Osteocyte (in vitro differentiated cells): ENCODE results near the gene KCNJ3. TPM values are rescaled to one million over a fixed set of nuclear protein-coding genes. Genes with fewer than 3 reads are reported as not detected.

Source experiments
- DNase-seq: peaks from one replicate; pipeline ENCODE4 v3.0.0; 2021; ENCODE audit warnings: mixed read lengths; ENCODE audit not compliant: unreplicated experiment; ENCODE audit errors: extremely low spot score
- H3K27ac Mint-ChIP-seq: one replicate; pipeline ENCODE4 v1.8.0; 2021; ENCODE audit warnings: mild to moderate bottlenecking, mixed read lengths; ENCODE audit not compliant: unreplicated experiment
- H3K27me3 Mint-ChIP-seq: one replicate; pipeline ENCODE4 v1.8.0; 2021; ENCODE audit warnings: mixed read lengths; ENCODE audit not compliant: unreplicated experiment
- H3K36me3 Mint-ChIP-seq: one replicate; pipeline ENCODE4 v1.8.0; 2021; ENCODE audit warnings: mixed read lengths; ENCODE audit not compliant: unreplicated experiment
- H3K4me1 Mint-ChIP-seq: one replicate; pipeline ENCODE4 v1.8.0; 2021; ENCODE audit warnings: mixed read lengths; ENCODE audit not compliant: unreplicated experiment
- H3K4me3 Mint-ChIP-seq: one replicate; pipeline ENCODE4 v1.8.0; 2021; ENCODE audit warnings: mild to moderate bottlenecking, moderate library complexity, mixed read lengths; ENCODE audit not compliant: unreplicated experiment
- H3K9me3 Mint-ChIP-seq: one replicate; pipeline ENCODE4 v1.8.0; 2021; ENCODE audit warnings: mixed read lengths; ENCODE audit not compliant: unreplicated experiment
- CTCF ChIP-seq: fragments of 200-600 bp; sonication (generic); IDR thresholded peaks from 2 replicates; pipeline ENCODE4 v1.5.0; 2021; ENCODE audit warnings: antibody characterized with exemption, mild to moderate bottlenecking, moderate library complexity
- total RNA-seq: library from RNA; stranded (reverse); gene quantifications from 2 replicates; pipeline ENCODE4 v1.2.1, GENCODE V29; 2021

KCNJ3 gene
- total RNA-seq, 1 donor from 2014 or later, result not detected

- H3K27me3 Mint-ChIP-seq, result no peaks in the 10 kb centered on the region
- H3K4me1 Mint-ChIP-seq, result no peaks in the 10 kb centered on the region
- TF ChIP-seq CTCF, result no peak
- DNase-seq, result no peak
- H3K27ac Mint-ChIP-seq, result no peak overlapping the region
- no peaks in the 10 kb centered on the region for H3K36me3 Mint-ChIP-seq
- no peaks in the 10 kb centered on the region for H3K9me3 Mint-ChIP-seq
- no peak overlapping the region for H3K4me3 Mint-ChIP-seq
Observed at GRCh38 chr2:154794406-154794805, 95.9 kb downstream of the KCNJ3 start.

- no peak overlapping the region for H3K4me3 Mint-ChIP-seq
- no peaks in the 10 kb centered on the region for H3K9me3 Mint-ChIP-seq
- H3K27ac Mint-ChIP-seq, result no peak overlapping the region
- no peak for DNase-seq
- H3K36me3 Mint-ChIP-seq, result no peaks in the 10 kb centered on the region
- H3K4me1 Mint-ChIP-seq, result no peaks in the 10 kb centered on the region
- TF ChIP-seq CTCF, result no peak
- H3K27me3 Mint-ChIP-seq, result no peaks in the 10 kb centered on the region
Observed at GRCh38 chr2:154795651-154796050, 97.2 kb downstream of the KCNJ3 start.

- TF ChIP-seq CTCF, result no peak
- H3K36me3 Mint-ChIP-seq, result no peaks in the 10 kb centered on the region
- no peak overlapping the region for H3K27ac Mint-ChIP-seq
- no peaks in the 10 kb centered on the region for H3K9me3 Mint-ChIP-seq
- DNase-seq, result no peak
- no peaks in the 10 kb centered on the region for H3K4me1 Mint-ChIP-seq
- H3K4me3 Mint-ChIP-seq, result no peak overlapping the region
- no peaks in the 10 kb centered on the region for H3K27me3 Mint-ChIP-seq
Observed at GRCh38 chr2:154804451-154804850, 106.0 kb downstream of the KCNJ3 start.

- Mint-ChIP-seq H3K4me1 (no peaks in the 10 kb centered on the region), H3K4me3 (no peak overlapping the region), H3K36me3 (no peaks in the 10 kb centered on the region), H3K27ac (no peak overlapping the region), H3K27me3 (no peaks in the 10 kb centered on the region), H3K9me3 (no peaks in the 10 kb centered on the region)
- no peak for TF ChIP-seq CTCF
- DNase-seq, result no peak
Observed at GRCh38 chr2:154813636-154814035, 115.1 kb downstream of the KCNJ3 start.

- H3K27ac Mint-ChIP-seq, result no peak overlapping the region
- no peaks in the 10 kb centered on the region for H3K27me3 Mint-ChIP-seq
- TF ChIP-seq CTCF, result no peak
- H3K4me3 Mint-ChIP-seq, result no peak overlapping the region
- H3K36me3 Mint-ChIP-seq, result no peaks in the 10 kb centered on the region
- no peaks in the 10 kb centered on the region for H3K9me3 Mint-ChIP-seq
- no peaks in the 10 kb centered on the region for H3K4me1 Mint-ChIP-seq
- DNase-seq, result no peak
Observed at GRCh38 chr2:154814856-154815255, 116.4 kb downstream of the KCNJ3 start.
